GM12872 (cell line): ENCODE data around the gene CERKL.

ENCODE experiments used
- CTCF ChIP-seq: IDR thresholded peaks from 3 replicates; pipeline ENCODE4 v1.5.1; 2011; ENCODE audit warnings: low read depth, mild to moderate bottlenecking, low read length, moderate library complexity; ENCODE audit not compliant: insufficient read depth

Gene CERKL

GRCh38 chr2:181655519-181655918 is 1.4 kb downstream of the CERKL start:
- no peak for TF ChIP-seq CTCF

- TF ChIP-seq CTCF = no peak
Measured at GRCh38 chr2:181649436-181649979, 7.4 kb downstream of the CERKL start.

- TF ChIP-seq CTCF = no peak
Measured at GRCh38 chr2:181648478-181649155, 8.3 kb downstream of the CERKL start.

GRCh38 chr2:181646415-181646987 is 10.4 kb downstream of the CERKL start:
- no peak for TF ChIP-seq CTCF

GRCh38 chr2:181643151-181643550 is 13.8 kb downstream of the CERKL start:
- TF ChIP-seq CTCF = no peak

GRCh38 chr2:181642086-181642485 is 14.8 kb downstream of the CERKL start:
- no peak for TF ChIP-seq CTCF

- TF ChIP-seq CTCF = no peak
Measured at GRCh38 chr2:181639686-181640085, 17.2 kb downstream of the CERKL start.
